Panc1 (cell line): ENCODE measurements around the gene HM13.
A peak's percentile ranks its signal among the peaks of the same experiment; 100 is the strongest.

ENCODE experiments used
- CTCF ChIP-seq: fragments of 450-650 bp; IDR thresholded peaks from 2 replicates; pipeline ENCODE4 v1.5.1; 2017; ENCODE audit warnings: mild to moderate bottlenecking
- POLR2AphosphoS5 ChIP-seq: IDR thresholded peaks from 2 replicates; pipeline ENCODE4 v1.6.1; 2012; ENCODE audit warnings: mild to moderate bottlenecking, low read depth, low read length, moderate library complexity
- REST ChIP-seq, 2 experiments: IDR thresholded peaks; 2 replicates each; pipeline ENCODE4 v1.6.1; 2011 to 2012; ENCODE audit warnings: low read depth in 2 of 2, control low read depth in 1 of 2, low read length in 1 of 2, mild to moderate bottlenecking in 1 of 2, moderate library complexity in 1 of 2; ENCODE audit not compliant: insufficient read depth in 1 of 2
- SIN3A ChIP-seq: IDR thresholded peaks from 2 replicates; pipeline ENCODE4 v1.6.1; 2012; ENCODE audit warnings: low read depth, mild to moderate bottlenecking, low read length, moderate library complexity, borderline replicate concordance; ENCODE audit not compliant: insufficient read depth

DNA sequence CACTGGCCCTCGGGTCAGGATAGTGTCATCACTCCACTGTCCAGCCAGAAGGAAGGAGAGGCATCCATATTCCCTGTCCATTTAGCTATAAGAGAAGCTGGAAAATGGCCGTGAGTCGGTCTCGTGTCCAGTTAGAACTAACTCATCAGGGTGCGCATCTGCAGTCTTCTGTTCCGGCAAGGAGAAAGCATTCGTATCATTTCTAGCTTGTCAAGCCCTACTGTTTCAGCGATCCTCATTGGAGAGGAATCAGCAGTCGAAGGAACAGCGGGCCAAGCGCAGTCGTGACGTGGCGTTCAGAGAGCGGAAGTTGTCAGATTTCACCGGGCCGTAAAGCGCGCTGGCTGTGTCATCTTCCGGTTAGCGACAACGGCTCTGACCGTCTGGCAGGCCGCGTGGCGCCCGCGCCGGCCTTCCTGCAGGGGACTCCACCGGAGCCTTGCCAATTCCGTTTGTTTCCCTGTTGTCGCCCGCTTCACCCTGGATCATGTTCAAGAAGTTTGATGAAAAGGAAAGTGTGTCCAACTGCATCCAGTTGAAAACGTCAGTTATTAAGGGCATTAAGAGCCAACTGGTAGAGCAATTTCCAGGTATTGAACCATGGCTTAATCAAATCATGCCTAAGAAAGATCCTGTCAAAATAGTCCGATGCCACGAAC is 32.9 kb downstream of the HM13 start:
- TF ChIP-seq POLR2AphosphoS5: peak; percentile 97
- no peak for TF ChIP-seq CTCF
- peak in 1 of 2 experiments; percentile 34; a peak in 1 of 4 replicates for TF ChIP-seq REST (IDR thresholded peaks at IDR 0.05; ENCODE audit: insufficient read depth in 1 of 2, low read depth in 2 of 2, low read length in 1 of 2)
- peak; percentile 92 for TF ChIP-seq SIN3A
